NCI-H1105 treated with DMSO at 0.1 percent for 48 hours (cell line): ENCODE measurements around the gene APC2.
"Not testable (repeated sequence)": the region's sequence is repeated elsewhere in the genome, so short reads cannot be mapped to it uniquely, and the experiment has no call there.

ENCODE experiments used
- DNase-seq: peaks from one replicate; lab custom pipeline; 2025; lab: John Stamatoyannopoulos, UW

Gene APC2

DNA sequence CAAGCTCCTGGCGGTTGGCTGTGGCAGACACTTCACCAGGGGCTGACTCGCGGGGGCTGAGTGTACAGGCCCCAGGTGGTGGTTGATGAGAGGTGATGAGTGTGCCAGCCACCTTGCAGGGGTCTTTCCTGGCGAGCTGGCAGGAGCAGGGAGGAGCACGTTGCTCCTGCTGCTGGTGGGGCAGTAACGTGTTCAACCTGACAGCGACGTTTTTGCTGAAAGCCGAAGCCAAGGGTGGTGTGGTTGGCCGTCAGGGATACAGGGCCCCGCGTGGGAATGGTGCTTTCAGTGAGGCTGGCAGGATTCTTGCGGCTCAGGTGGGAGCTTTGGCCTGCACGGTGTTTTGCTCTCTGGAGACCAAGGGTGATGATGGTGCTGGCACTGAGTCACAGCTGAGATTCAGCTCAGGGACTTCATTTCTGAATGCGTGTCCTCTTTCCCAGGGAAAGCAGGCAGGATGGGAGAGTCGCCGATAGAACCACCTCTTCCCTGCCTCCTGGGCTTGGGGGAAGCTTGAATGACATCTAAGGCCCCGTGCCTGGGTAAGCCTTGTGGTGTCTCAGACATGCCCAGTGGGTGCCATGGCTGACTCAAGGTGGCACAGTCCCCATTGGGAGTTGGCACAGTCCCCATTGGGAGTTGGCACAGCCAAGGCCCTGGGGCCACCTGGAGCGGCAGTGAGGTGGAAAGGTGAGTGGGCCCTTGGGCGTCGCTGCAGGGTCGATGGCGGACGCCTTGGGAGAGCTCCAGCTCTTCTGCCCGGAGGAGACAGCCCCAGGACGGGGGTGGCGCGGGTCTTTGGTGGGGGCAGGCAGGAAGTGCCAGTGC is 33.7 kb upstream of the APC2 start:
- DNase-seq = no peak

DNA sequence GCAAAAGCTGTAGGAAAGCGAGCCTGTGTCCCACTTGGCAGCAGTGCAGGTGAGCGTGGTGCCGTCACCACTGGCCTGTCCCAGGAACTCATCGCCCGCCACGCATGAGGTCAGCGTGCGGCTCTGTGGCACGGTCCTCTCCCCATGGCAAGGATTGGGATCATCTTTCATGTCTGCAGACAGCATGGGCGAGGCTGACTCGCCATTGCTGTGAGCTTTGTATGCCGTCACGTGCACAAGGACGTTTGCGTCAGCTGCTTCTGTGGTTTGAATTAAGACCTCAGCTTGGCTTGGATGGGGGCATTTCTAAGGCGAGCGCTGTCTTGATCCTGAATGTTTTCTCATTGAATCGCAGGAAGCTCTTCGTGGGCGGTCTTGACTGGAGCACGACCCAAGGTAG is 32.8 kb upstream of the APC2 start:
- DNase-seq = no peak

DNA sequence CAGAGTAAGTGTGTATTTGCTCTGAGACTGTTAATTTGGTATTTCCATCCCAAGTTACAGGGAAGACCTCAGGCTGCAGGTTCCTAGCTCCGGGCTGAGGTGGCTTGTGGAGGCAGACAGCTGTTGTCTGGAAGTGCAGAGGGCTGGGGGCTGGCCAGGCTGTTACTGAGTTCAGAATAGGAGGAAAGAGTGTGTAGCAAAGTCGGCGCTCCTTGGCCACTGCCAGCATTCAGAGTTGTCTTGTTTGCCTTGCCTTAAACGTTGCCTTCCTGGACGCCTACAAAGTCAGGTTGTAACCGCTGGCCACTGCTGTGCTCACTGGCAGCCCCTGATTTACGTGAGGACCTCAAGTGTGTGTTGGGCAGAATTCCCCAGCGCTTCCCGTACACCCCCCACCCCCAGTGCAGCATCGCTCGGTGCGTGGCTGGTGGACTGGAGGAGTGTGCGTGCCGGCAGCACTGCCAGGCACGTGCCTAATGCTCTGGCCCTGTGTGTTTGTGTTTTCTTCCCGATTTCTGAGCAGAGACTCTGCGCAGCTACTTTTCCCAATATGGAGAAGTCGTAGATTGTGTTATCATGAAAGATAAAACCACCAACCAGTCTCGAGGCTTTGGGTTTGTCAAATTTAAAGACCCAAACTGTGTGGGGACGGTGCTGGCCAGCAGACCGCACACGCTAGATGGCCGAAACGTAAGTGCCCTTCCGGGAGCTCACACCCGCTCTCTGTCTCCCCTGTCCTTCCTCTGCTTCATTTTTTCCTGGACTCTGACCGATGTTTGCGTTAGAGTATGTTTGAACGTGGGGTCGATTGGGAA is 32.0 kb upstream of the APC2 start:
- DNase-seq = no peak

DNA sequence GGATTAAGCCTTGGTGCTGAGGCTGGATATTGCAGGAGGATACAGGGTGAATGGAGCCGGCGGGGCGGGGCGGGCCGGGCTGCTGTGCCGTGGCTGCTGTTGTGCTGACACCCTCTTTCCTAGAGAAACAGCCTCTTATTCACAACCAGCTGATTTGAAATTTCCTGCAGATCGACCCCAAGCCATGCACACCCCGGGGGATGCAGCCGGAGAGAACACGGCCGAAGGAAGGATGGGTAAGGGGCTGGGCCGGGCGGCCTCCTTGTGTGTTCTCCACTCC is 31.5 kb upstream of the APC2 start:
- DNase-seq = no peak

DNA sequence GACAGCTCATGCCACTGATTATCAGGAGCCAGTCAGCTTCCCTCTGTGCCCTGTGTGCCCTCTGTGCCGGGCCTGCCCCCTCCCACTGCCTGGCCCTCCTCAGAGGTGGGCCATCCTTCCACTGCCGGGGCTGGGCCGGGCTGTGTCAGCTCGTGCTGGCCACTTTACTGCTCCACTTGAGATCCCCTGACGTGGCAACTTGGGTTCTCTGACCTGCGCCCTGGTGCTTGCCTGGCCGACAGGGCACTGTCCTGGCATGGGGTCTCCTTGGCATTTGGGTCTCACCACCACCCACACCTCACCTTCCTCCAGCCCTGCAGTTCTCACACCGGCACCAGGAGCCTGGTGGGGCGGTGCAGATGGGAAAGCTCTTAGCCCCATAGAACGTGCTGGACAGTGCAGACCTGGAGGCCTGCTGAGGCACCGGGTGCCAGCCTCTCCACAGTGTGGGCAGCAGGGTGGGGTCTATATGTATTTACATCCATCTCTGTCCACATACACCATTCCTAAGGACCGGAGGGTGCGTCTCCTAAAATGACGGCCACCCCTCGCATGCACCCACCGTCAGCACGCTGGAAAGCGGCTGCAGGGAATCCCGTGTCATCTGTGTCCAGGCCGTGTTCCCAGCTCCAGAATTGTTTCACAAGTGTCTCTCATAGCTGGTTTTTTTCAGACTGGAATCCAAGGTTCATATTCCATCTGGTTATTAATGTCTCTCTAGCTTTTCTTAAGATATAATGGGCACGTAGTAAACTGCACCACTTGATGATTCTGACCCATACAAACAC is 30.8 kb upstream of the APC2 start:
- no peak for DNase-seq

DNA sequence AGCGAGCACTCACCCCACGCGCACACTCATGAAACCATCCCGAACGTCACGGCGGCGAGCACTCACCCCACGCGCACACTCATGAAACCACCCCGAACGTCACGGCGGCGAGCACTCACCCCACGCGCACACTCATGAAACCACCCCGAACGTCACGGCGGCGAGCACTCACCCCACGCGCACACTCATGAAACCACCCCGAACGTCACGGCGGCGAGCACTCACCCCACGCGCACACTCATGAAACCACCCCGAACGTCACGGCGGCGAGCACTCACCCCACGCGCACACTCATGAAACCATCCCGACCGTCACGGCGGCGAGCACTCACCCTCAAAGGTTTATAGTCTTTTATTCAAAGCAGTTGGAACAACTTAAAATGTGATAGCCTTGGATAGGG is 29.8 kb upstream of the APC2 start:
- not testable (repeated sequence) for DNase-seq

DNA sequence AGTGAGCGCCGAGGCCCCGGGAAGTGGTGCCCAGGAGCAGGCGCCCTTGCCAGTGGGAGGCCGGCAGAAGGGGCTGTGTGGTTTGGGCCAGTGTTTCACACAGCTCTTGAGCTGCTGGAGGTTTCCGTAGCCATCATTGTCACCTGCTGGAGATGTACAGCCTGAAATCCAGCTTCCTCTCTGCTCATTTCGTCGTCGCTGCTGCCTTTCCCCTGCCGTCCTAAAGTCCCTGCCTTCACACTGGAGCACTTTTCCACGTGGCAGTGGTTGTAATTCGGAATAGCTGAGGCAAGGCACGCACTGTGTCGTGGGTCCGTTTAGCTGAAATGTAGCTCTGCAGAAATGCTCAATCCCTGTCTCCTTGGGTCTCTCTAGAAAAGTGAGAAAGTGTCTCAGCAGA is 29.3 kb upstream of the APC2 start:
- DNase-seq = no peak

DNA sequence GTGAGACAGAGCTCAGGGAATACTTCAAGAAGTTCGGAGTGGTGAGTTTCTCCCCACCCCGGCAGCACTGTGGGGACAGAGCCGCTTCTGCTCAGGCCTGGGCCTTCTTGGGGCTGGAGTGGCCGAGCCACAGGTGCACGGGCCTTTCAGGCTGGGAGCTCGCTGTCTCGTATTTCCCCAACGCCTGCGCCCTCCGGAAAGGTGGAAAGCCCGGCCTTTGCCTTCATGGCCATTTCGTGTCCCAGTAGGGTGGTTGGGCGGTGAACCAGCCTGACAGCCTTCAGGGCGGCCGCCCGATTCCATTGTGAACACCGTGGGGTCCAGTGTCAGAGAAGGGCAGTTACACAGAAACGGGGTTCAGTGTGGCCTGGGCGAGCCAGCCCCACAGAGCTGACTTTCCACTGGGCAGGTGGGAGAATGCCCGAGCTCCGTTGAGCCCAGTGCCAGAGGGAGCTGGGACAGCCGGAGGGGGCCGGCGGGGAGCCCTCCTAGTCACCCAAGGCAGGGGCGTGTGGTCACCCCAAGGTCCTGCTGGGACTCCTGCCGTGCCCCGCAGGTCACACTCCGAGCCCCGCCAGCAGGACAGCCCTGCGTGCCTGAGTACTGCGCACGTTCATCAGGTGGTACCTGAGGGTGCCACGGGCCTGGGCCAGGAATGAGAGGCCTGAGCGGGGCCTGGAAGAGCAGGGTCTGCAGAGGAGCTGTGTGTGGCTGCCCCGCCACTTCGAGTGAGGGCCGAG is 28.5 kb upstream of the APC2 start:
- no peak for DNase-seq

DNA sequence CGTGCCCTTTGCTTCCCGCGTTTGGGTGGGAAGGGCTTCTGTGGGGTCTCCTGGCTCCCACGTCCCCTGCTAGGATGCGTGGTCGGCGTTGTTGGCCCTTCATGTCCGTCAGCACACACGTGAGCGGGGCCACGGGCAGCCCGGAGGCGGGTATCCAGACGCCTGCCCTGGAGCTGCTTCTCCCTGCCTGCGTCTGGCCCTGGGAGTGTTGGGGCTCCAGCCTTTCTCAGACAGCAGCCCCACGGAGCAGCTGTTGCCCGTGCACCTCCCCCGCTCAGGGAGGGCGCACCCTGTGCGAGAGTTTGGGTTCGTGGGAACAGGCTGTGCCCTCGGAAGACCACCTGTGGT is 28.0 kb upstream of the APC2 start:
- DNase-seq = no peak

DNA sequence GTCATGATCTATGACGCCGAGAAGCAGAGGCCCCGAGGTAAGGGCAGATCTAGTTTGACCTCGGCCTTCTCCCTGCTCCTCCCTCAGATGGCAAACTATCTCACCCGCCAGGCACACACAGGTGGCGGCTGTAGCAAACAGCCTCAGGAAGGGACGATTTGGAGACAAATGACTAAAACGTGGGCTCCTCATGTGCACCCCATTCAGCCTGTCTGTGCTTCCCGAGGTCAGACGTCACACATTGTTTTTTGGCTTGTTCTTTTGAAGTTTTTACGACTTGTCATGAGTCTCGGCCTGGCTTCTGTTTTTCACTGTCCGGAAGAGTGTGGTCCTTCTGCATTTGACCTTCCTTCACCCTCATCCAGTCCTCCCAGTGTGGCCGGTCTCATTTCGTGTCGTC is 27.6 kb upstream of the APC2 start:
- no peak for DNase-seq

DNA sequence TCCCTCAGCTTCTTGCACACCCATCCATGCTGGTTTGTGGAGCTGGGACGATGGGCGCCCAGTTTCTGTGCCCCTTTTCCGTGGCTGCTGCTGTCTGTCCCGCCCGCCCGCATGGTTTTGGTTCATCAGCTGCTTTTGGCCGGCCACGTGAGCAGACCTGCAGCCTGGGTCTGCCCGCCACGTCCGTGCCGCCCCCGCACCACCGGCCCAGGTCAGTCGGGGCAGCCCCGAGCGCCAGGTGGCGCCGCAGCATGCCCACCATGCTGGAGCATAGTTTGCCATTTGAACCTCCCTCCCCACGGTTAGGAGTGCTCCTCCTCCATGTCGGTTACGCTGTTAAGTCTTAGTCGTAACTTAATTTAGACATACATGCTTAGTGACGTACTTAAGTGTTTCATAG is 27.0 kb upstream of the APC2 start:
- DNase-seq = no peak

DNA sequence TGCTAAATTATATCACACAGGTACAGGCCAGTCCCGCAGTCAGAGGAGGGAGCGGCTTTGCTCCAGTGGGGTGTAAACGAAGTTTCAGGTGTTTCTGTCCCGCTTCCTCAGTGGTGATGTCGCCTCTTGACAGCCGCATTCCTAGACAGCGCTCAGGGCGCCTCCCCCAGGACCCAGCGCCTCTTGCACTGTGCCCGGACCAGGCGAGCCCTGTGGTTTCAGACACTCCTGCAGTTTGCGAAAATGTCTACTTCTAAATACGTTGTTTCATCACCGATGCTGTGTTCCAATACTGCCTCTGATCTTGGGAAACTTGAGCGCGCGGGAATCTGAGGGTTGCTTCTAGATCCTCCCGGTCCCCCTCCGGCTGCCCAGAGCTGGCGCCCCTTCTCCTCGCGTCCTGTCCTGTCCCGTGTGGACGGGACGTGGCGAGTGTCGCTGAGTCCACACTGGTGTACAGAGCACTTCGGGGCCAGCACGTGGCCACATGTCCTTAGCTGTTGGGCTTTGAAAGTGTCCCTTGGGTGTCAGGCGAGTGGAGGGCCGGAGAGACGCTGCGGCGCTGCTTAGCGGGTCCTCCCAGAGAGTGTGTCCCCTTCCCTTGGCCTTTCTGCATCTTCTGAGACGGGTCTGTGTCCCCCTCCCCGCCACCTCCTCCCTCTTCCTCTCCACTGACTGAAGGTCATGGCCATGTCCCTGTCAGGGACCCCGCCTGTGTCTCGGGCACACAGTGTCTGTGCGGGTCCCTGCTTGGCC is 26.3 kb upstream of the APC2 start:
- no peak for DNase-seq

DNA sequence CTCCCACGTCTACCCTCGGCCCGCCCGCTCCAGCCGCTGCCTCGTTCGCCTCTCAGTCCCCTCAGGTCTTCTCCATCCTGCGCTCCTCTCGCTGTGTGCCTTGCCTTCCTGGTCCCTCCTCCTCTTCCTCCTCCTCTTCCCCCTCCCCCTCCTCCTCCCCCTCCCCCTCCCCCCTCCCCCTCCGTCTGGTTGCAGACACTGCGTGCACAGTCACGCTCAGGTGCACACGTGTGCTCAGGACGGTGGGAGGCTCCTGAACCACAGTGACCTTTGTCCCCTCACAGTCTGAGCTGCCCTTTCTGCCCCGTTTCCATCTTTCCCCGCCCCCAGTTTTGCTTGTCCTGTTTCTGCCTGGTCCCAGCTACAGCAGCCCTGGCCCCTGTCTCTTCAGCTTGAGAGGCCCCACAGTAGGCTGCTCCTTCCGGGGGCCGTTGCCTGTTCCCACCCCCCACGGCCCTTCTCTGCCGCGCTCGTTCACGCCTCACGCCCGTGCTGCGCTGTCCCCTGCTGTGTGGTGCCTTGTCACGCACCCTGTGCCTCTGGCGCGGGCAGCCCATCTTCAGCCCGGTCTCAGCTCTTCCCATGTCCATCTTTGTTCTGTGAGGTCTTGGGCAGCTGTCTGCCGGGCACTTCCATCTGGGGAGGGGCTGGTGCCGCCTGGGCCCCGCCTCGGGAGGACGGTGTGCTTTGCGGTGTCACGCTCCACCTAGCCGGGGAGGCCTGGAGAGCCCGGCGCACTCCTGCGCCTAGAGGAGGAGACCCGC is 25.5 kb upstream of the APC2 start:
- no peak for DNase-seq

DNA sequence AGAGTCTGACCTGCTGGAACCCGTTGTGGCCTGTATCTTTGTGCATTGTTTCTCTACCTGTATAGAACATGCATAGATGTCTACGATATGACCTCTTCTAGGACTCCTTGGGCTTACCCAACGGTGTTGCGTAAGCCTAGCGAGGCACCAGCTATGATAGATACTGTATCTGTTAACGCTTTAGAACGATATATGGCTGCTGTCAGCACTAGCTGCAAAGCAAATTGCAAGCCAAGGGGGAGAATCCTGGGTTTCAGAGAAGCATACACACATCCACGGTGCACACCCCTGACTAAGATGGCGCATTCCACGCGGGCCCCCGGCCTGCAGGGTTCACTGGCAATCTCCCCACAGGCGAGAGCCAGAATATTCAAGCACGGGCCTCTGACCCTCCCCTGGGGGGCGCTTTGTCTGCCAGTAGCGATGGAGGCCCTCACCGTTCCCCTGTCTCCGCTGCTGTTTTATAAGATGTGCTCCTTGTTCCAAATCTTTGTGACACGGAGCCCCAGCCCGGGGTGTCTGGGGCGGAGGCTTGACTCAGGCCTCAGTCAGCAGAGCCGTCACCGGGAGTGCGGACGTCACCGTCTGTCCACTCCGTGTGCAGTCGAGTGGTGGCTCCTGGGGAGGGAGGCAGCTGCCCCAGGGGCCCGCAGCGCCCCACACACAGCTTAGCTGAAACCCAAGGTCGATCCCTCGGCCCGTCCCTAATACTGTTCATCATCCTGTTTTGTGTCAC is 24.7 kb upstream of the APC2 start:
- DNase-seq = no peak

DNA sequence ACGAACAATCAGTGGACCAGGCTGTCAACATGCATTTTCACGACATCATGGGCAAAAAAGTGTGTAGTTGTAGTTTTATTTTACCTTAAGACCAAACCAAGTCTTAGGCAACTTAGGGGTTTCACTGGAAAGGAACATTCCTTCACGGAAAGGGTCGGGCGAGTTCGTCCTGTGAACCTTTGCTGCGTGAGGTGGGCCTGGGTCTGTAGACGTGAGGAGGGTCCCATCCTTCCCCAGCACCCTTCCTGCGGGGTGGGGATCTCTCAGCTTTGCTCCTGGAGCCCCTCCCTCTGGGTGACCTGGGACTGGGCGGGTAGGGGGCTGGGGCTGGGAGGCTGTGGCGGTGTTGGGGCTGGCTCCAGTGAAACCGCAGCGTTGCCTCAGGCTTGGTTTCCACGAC is 24.0 kb upstream of the APC2 start:
- no peak for DNase-seq

DNA sequence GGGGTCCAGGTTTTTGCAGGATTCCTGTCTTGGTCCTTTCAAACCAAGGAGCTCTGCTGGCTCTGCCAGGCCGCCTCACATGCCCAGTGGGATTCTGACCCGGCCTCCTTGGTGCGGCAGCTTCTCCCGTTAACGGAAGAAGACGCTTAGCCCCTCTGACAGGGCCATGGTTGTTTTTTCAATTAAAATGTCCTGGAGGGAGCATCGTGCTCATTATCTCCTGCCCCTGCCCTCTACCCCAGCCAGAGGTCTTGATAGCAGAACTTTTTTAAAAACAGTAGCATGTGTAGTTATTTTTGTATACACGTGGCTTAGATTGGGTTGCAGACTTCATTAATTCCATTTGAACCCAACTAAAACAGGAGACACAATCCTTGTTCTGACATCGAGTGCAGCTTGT is 23.2 kb upstream of the APC2 start:
- DNase-seq = no peak

DNA sequence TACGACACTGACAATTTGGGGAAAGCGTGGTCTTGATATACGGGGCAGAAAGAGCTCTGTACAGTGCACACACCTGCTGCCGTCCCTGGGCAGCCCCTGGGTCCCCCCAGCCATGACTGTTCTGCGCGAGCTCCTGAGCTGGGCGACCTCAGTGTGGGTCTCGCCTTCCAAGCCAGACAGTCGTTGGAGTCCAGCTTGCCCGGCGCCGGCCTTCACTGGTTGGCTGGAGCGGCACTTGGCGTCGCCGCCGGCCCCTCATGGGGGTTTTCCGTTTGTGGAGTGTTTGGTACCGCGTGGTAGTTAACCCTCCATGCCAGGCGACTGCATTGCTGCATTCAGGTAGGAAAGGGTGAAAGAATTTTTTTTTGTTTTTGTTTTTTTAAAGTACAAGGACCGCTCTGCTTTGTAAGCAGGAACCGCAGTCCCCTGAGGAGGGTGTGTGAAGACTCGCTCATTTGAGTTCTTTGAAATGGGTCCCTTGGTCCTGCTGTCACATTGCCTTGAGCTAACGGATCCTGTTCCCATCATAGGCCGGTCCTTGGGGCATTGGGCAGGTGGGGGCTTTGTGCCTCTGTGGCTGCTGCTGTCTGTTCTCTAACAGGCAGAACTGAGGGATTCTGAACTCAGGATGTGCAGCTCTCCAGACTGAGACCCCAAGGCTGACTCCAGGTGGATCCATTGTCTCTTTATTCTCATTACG is 22.6 kb upstream of the APC2 start:
- DNase-seq = no peak

DNA sequence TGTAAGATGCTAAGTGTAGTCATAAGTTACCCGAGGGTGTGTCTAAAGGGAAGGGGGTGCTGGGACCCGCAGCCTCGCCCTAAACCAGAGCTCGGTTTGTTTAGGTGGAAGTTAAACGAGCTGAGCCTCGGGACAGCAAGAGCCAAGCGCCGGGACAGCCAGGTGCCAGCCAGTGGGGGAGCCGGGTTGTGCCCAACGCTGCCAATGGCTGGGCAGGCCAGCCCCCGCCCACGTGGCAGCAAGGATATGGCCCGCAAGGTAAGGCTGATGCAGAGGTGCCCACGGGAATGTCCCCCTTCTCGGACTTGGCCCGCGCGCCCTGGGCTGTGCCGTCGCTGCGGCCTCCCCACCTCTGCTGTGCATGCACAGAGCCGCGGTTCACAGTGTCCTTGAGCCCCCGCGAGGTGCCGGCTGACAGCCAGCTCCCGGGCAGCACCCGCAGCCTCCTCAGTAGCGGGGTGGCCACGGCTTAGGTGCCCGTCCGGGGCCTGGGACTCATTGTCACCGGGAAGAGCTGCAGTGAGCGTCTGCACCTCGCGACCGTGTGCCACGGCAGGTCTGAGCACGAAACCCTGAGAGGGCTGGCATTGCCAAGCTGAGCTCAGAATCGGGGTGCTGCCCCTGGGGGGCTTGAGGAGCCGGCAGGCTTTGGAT is 21.1 kb upstream of the APC2 start:
- no peak for DNase-seq

DNA sequence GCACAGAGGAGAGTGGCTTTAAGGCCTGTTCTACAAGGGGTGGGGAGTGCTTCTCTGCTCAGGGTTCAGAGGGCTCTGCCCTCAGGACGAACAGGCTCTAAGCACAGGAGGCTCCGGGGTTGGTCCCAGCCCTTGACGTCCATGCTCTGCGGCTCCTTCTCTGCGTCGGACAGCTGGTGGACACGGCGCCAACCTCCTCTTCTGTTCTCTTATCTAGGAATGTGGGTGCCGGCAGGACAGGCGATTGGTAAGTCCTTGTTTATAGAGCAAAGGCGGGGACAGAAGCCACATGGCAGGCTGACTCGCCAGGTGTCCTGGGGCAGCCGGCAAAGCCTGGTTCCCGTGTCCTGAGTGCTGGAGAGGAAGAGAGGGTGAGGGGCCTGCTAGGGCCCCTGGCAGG is 20.2 kb upstream of the APC2 start:
- no peak for DNase-seq
